K562 treated with DMSO at 1 percent for 24 hours (cell line): ENCODE measurements around the gene UCHL1. TPM values are rescaled to one million over a fixed set of nuclear protein-coding genes. Genes with fewer than 3 reads are reported as not detected.

Experiments
- total RNA-seq: library from RNA; unstranded; fragments of 300-600 nt; gene quantifications from 2 replicates; pipeline ENCODE4 v1.2.3, GENCODE V29; 2022; ENCODE audit warnings: low read depth; ENCODE audit not compliant: insufficient read depth

The UCHL1 gene
- not detected in 2 replicates for total RNA-seq

DNA sequence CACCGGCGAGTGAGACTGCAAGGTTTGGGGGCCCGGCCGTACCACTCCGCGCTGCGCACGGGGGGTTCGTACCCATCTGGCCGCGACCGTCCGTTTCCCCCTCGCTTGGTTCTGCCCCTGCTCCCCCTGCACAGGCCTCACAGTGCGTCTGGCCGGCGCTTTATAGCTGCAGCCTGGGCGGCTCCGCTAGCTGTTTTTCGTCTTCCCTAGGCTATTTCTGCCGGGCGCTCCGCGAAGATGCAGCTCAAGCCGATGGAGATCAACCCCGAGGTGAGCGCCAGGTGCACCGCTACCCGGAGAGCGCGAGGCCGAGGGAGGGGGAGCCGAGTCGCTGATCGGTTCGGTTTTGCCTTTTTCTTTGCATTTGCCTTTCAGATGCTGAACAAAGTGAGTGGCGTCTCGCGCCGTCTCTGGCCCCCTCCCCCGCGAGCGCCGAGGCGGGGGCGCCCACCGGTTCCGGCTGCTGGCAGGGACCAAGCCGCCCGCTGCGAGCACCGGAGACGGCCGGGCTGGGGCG is at the start of gene UCHL1:
UCHL1 (plus strand) TSS at position 189 of the 517 bp plus-strand sequence; CDS start at position 238, 49 bp downstream.

DNA sequence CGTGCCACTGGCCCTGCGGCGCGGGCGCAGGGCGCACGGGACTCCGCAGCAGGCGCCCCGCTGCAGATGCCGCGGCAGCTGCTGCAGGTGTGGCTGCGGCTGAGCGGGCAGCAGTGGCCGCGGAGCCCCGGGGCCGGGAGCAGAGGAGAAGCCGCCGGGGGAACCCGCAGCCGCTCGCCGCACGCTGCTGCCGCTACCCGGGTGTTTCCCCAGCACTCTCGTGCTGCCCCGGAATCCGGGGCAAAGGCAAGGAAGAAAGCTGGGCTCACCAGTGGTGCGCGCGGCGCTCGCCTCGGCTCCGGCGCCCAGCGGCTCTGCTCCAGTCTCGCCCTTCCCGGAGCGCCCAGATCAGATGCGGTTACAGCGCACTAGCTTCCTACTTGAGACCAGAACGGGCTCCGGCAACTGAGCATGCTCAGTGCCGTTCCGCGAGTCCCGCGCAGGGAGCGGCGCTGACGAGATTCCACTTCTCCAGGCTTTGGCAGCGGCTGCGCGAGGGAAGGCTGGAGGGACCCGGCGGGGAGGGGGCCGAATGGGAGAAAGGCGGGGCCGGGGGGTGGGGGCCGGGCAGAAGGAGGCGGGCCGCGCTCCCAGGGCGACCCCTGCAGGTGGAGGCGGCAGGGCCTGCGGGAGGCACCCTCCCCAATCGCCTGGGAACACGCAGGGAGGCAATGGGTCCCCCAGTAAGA is 42.4 kb upstream of the UCHL1 start, which contains the start of gene APBB2:
APBB2 (minus strand) TSS at position 407 of the 689 bp plus-strand sequence. CDS start 181,288 bp downstream, outside the sequence.

Other genes with a start within 250 kb of the UCHL1 start
- 9.4 and 14.7 TPM in 2 replicates for gene APBB2, start 42.4 kb upstream of the UCHL1 start, total RNA-seq